Loucy (cell line): ENCODE data around the gene MINDY1.

Source experiments
- CTCF ChIP-seq: fragments of 200-600 bp; sonication (generic); conservative IDR thresholded peaks from 2 replicates; pipeline ENCODE4 v1.5.1; 2014; ENCODE audit warnings: mild to moderate bottlenecking, antibody characterized with exemption, low read length
- EZH2phosphoT487 ChIP-seq: fragments of 200-600 bp; IDR thresholded peaks from 2 replicates; pipeline ENCODE4 v1.6.1; 2018; ENCODE audit warnings: antibody characterized with exemption, mild to moderate bottlenecking, moderate library complexity, borderline replicate concordance

DNA sequence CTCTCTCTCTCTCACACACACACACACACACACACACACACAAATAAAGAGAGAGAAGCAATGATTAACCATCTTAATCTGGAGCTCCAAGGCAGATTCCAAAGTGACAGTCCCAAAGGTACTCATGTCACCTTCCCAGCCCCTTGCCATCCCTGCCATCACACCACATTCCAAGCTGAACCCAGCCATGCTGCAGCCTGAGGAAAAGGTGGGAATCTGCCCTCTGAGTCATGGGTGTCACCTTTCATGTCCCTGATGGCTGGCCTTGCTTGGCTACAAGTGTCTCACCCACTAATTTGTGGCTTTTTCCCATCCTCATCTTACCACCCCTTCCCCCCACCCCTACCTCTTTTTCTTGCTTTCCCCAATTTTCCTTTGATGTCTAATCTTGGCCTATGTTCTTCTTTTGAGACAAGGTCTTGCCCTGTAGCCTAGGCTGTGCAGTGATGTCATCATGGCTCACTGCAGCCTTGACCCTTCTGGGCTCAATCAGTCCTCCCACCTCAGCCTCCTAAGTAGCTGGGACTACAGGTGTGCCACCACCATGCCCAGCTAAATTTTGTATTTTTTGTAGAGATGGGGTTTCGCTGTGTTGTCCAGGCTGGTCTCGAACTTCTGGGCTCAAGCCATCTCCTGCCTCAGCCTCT, 21.4 kb downstream of the MINDY1 start:
- no peak for TF ChIP-seq CTCF
- TF ChIP-seq EZH2phosphoT487, result no peak
